Endodermal cell (in vitro differentiated cells): ENCODE measurements around the gene FHIP1B. TPM values are rescaled to one million over a fixed set of nuclear protein-coding genes. Genes with fewer than 3 reads are reported as not detected.

Experiments used
- DNase-seq: peaks from one replicate; pipeline ENCODE4 v3.0.0-alpha.2; 2017
- H3K27ac ChIP-seq: 2 replicates; pipeline ENCODE4 v1.5.1; 2013; ENCODE audit warnings: mild to moderate bottlenecking, low read depth, low read length, moderate library complexity
- H3K27me3 ChIP-seq: 2 replicates; pipeline ENCODE4 v1.6.1; 2013; ENCODE audit warnings: mild to moderate bottlenecking, low read length, moderate library complexity; ENCODE audit not compliant: insufficient read depth, control insufficient read depth, poor library complexity, severe bottlenecking
- H3K36me3 ChIP-seq: 2 replicates; pipeline ENCODE4 v1.7.0; 2013; ENCODE audit warnings: mild to moderate bottlenecking, low read length, moderate library complexity; ENCODE audit not compliant: control insufficient read depth, insufficient read depth
- H3K4me1 ChIP-seq: one replicate; pipeline ENCODE4 v1.7.0; 2013; ENCODE audit warnings: low read length; ENCODE audit not compliant: control insufficient read depth, insufficient read depth
- H3K4me3 ChIP-seq: 2 replicates; pipeline ENCODE4 v1.5.1; 2013; ENCODE audit warnings: mild to moderate bottlenecking, low read length, moderate library complexity
- H3K9ac ChIP-seq: 2 replicates; pipeline ENCODE4 v1.6.1; 2013; ENCODE audit warnings: mild to moderate bottlenecking, low read length, moderate library complexity; ENCODE audit not compliant: poor library complexity, severe bottlenecking; ENCODE audit errors: extremely low read depth
- H3K9me3 ChIP-seq: 2 replicates; pipeline ENCODE4 v1.6.1; 2013; ENCODE audit warnings: mild to moderate bottlenecking, low read length, moderate library complexity; ENCODE audit not compliant: control insufficient read depth
- H3K27ac Mint-ChIP-seq: 2 replicates; pipeline ENCODE4 v1.8.0; 2020; ENCODE audit warnings: mixed read lengths
- H3K27me3 Mint-ChIP-seq: 2 replicates; pipeline ENCODE4 v1.8.0; 2021; ENCODE audit warnings: mild to moderate bottlenecking, mixed read lengths; ENCODE audit not compliant: insufficient read depth
- H3K36me3 Mint-ChIP-seq: 2 replicates; pipeline ENCODE4 v1.8.0; 2020; ENCODE audit warnings: low read depth, mixed read lengths
- H3K4me1 Mint-ChIP-seq: 2 replicates; pipeline ENCODE4 v1.8.0; 2020; ENCODE audit warnings: mixed read lengths
- H3K4me3 Mint-ChIP-seq: 2 replicates; pipeline ENCODE4 v1.8.0; 2020; ENCODE audit warnings: mild to moderate bottlenecking, moderate library complexity, mixed read lengths
- H3K9me3 Mint-ChIP-seq: 2 replicates; pipeline ENCODE4 v1.8.0; 2020; ENCODE audit warnings: mild to moderate bottlenecking, mixed read lengths
- WGBS, 2 experiments: methylation state at CpG; one replicate each; pipeline versions ENCODE4 v1.1.5 to v1.1.7; 2013; ENCODE audit warnings: missing lambda C conversion rate in 2 of 2, mixed read lengths in 1 of 2; ENCODE audit not compliant: insufficient coverage in 1 of 2, insufficient read length in 1 of 2; 5-methylcytosine and 5-hydroxymethylcytosine counted together
- total RNA-seq, 2 donors: library from RNA; stranded (reverse); fragmentation: NEBNext Ultra II Directional in 1 of 2; extraction: Animal tissue kit (Norgen Biotek cat#: 25700) in 1 of 2; gene quantifications; 2 replicates in 1 of 2; 3 replicates in 1 of 2; pipeline ENCODE4 v1.2.1, GENCODE V29; 2021
- TF ChIP-seq, protein P1 (sequence below): fragments of 200-600 bp; sonication (generic); conservative IDR thresholded peaks from 2 replicates; pipeline ENCODE4 v1.5.0; 2021; ENCODE audit warnings: antibody characterized with exemption, mild to moderate bottlenecking

FHIP1B gene
- total RNA-seq, 2 donors from 2014 or later: 45.3 to 50.6 TPM

DNA sequence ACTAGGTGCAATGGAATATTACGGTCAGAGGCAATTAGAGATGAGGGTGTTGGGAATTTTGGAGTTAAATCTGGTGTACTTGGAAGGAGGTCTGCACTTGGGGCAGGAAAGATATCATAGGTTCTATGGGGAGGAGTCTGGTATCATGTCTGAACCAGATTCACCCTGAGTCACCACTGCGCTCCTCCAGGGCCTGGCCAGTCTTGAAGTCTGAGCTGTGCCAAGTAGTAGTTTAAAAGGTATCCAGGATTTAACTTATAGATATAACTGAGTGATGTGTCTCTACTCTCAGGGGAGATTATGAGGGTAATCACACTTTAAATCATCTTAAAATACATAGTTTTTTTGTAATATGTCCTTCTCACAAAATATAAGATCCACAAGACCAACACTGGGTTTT lies 11.1 kb upstream of the FHIP1B start:
- H3K27me3 Mint-ChIP-seq: peaks cover 3% of the 10 kb centered on the region
- DNase-seq: no peak
- H3K9me3 ChIP-seq: peaks cover 4% of the 10 kb centered on the region
- H3K4me3 Mint-ChIP-seq: no peak overlapping the region
- 91 to 100% methylated on average over 1 to 2 of the region's 2 CpGs for WGBS, 2 experiments
- H3K36me3 Mint-ChIP-seq: peaks cover 6% of the 10 kb centered on the region
- no peaks in the 10 kb centered on the region for H3K27me3 ChIP-seq
- H3K9ac ChIP-seq: no peak overlapping the region
- no peaks in the 10 kb centered on the region for H3K9me3 Mint-ChIP-seq
- TF ChIP-seq, protein P1, sequence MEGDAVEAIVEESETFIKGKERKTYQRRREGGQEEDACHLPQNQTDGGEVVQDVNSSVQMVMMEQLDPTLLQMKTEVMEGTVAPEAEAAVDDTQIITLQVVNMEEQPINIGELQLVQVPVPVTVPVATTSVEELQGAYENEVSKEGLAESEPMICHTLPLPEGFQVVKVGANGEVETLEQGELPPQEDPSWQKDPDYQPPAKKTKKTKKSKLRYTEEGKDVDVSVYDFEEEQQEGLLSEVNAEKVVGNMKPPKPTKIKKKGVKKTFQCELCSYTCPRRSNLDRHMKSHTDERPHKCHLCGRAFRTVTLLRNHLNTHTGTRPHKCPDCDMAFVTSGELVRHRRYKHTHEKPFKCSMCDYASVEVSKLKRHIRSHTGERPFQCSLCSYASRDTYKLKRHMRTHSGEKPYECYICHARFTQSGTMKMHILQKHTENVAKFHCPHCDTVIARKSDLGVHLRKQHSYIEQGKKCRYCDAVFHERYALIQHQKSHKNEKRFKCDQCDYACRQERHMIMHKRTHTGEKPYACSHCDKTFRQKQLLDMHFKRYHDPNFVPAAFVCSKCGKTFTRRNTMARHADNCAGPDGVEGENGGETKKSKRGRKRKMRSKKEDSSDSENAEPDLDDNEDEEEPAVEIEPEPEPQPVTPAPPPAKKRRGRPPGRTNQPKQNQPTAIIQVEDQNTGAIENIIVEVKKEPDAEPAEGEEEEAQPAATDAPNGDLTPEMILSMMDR: no peak
- H3K4me3 ChIP-seq: no peak overlapping the region
- H3K27ac ChIP-seq: no peak overlapping the region
- no peaks in the 10 kb centered on the region for H3K36me3 ChIP-seq
- H3K27ac Mint-ChIP-seq: no peak overlapping the region
- peaks cover 6% of the 10 kb centered on the region for H3K4me1 ChIP-seq
- peaks cover 30% of the 10 kb centered on the region for H3K4me1 Mint-ChIP-seq

DNA sequence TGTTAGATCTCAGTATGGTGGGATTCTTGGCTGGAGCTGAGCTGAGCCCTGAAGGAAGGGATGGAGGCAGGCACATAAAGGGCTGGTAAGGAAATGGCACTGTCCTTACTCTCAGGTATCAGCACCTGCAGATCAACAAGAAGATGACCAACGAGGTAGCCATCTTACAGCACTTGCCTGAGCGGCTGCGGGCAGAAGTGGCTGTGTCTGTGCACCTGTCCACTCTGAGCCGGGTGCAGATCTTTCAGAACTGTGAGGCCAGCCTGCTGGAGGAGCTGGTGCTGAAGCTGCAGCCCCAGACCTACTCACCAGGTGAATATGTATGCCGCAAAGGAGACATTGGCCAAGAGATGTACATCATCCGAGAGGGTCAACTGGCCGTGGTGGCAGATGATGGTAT lies 6.9 kb upstream of the FHIP1B start:
- Mint-ChIP-seq H3K36me3 (peaks cover 3% of the 10 kb centered on the region), H3K4me1 (peaks cover 29% of the 10 kb centered on the region), H3K9me3 (no peaks in the 10 kb centered on the region), H3K27me3 (peaks cover 3% of the 10 kb centered on the region), H3K27ac (no peak overlapping the region), H3K4me3 (no peak overlapping the region)
- Histone ChIP-seq H3K4me1 (peaks cover 12% of the 10 kb centered on the region), H3K9ac (no peak overlapping the region), H3K4me3 (no peak overlapping the region), H3K9me3 (no peaks in the 10 kb centered on the region), H3K27me3 (no peaks in the 10 kb centered on the region), H3K36me3 (no peaks in the 10 kb centered on the region), H3K27ac (no peak overlapping the region)
- TF ChIP-seq, protein P1: no peak
- no peak for DNase-seq
- 94 to 96% methylated on average over 7 of the region's 7 CpGs for WGBS, 2 experiments

DNA sequence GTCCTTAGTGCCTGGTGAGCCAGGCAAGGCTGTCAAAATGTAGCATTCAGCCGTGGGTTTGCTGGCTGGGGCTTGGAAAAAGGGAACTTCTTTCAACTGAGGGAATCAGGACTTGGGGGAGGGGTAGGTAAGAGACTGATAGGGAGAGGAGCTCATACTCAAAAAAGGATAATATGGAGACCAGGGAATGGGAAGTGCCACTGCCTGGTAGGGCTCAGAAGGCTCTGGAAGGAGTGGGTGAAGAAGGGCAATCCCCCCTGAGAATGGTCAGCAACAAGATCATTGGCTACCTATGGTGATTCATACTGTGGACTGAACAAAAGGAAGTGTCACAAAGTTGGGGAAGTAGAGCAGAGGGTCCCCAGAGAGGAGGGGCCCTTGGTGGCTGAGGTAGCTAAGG lies 6.3 kb upstream of the FHIP1B start:
- no peak overlapping the region for H3K4me3 Mint-ChIP-seq
- H3K27ac Mint-ChIP-seq: no peak overlapping the region
- H3K9me3 Mint-ChIP-seq: no peaks in the 10 kb centered on the region
- H3K27ac ChIP-seq: no peak overlapping the region
- 63 to 96% methylated on average over 1 of the region's 1 CpG for WGBS, 2 experiments
- no peaks in the 10 kb centered on the region for H3K27me3 ChIP-seq
- H3K9me3 ChIP-seq: no peaks in the 10 kb centered on the region
- TF ChIP-seq, protein P1: no peak
- peaks cover 3% of the 10 kb centered on the region for H3K36me3 Mint-ChIP-seq
- H3K4me1 Mint-ChIP-seq: peaks cover 29% of the 10 kb centered on the region
- H3K4me3 ChIP-seq: no peak overlapping the region
- DNase-seq: no peak
- peaks cover 12% of the 10 kb centered on the region for H3K4me1 ChIP-seq
- peaks cover 3% of the 10 kb centered on the region for H3K27me3 Mint-ChIP-seq
- no peak overlapping the region for H3K9ac ChIP-seq
- H3K36me3 ChIP-seq: no peaks in the 10 kb centered on the region
